Measurements from ENCODE around the gene FAM156A.
A peak's percentile ranks its signal among the peaks of the same experiment; 100 is the strongest.

GRCh38 chrX:52934704-52935469, 23.4 kb downstream of the FAM156A start:
- TF ChIP-seq POLR2AphosphoS5 (IDR thresholded peaks at IDR 0.05; ENCODE audit: borderline replicate concordance, low read depth, low read length) = peak; percentile 79
- TF ChIP-seq EZH2 (IDR thresholded peaks at IDR 0.05) = no peak

Data from SK-N-MC (cell line).